ENCODE results near the gene LOX.

DNA sequence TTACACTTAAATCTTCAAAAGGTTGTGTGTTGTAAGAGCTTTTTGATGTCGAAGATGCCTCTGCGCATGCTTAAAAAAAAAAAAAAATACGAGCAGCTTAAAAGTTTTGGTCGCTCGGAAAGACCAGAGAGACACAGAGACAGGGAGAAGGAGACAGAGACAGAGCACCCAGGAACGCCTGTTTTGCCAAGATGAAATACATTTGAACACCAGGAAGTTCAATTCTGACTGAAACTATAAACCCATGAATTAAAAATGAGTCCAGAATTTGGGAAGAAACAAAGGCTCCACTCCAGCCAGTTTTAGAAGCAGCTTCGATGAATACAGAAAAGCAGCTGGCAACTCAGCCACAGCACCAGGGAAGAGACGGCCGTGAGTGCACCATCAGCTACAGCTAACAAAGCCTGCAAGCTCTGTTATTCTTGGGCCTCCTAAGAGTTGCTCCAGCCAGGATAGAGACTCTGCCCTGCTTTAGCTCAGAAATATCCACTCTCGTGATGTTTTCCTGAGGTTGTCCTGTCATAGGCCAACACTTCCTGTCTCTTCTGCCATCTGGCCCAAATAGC is 48.8 kb upstream of the LOX start:
- TF ChIP-seq, protein P1, sequence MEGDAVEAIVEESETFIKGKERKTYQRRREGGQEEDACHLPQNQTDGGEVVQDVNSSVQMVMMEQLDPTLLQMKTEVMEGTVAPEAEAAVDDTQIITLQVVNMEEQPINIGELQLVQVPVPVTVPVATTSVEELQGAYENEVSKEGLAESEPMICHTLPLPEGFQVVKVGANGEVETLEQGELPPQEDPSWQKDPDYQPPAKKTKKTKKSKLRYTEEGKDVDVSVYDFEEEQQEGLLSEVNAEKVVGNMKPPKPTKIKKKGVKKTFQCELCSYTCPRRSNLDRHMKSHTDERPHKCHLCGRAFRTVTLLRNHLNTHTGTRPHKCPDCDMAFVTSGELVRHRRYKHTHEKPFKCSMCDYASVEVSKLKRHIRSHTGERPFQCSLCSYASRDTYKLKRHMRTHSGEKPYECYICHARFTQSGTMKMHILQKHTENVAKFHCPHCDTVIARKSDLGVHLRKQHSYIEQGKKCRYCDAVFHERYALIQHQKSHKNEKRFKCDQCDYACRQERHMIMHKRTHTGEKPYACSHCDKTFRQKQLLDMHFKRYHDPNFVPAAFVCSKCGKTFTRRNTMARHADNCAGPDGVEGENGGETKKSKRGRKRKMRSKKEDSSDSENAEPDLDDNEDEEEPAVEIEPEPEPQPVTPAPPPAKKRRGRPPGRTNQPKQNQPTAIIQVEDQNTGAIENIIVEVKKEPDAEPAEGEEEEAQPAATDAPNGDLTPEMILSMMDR (IDR thresholded peaks at IDR 0.05 in 2 of 3, conservative IDR thresholded peaks at IDR 0.05 in 1 of 3; ENCODE audit: borderline replicate concordance in 1 of 3, insufficient read depth in 1 of 3, low read depth in 2 of 3, low read length in 2 of 3), result no peak
- TF ChIP-seq POLR2AphosphoS5 (IDR thresholded peaks at IDR 0.05; ENCODE audit: low read depth, low read length), result no peak
- TF ChIP-seq CEBPB (IDR thresholded peaks at IDR 0.05; ENCODE audit: low read depth), result no peak
